K562 (cell line): ENCODE data around the gene LILRA2. TPM values are rescaled to one million over a fixed set of nuclear protein-coding genes. Genes with fewer than 3 reads are reported as not detected.

Experiments used
- ATAC-seq: fragments of 200-7000 bp; cut with Tn5 transposase; 3 replicates; pipeline ENCODE4 v1.9.1; 2020; ENCODE audit warnings: moderate library complexity
- BruUV-seq: library from RNA; stranded (reverse); fragments of 400-500 nt; replicated peaks from 2 replicates; lab custom pipeline; 2021; lab: Mats Ljungman, UMichigan
- CTCF ChIA-PET: fragments of 300-600 bp; formaldehyde crosslinking; extraction: SDS; loops from one replicate; lab custom pipeline; 2021; ENCODE audit warnings: low intra/inter-chr PET ratio; lab: Yijun Ruan, JAX
- POLR2A ChIA-PET: fragments of 300-600, 350-650 bp; sonication (Branson Sonifier 250); formaldehyde crosslinking; extraction: SDS; loops from one replicate; lab custom pipeline; 2021; ENCODE audit warnings: antibody characterized with exemption, inconsistent platforms; lab: Yijun Ruan, JAX
- DNase-seq, 4 experiments: peaks; one replicate each; pipeline versions ENCODE4 v3.0.0 to v3.0.0-alpha.2; 2011 to 2018; ENCODE audit warnings: low spot score in 3 of 4, mixed read lengths in 3 of 4; ENCODE audit errors: extremely low read depth in 1 of 4
- FAIRE-seq: peaks from 2 replicates; lab custom pipeline; 2011; peaks lifted over from hg19 to GRCh38; lab: Jason Lieb, UNC
- H2AFZ ChIP-seq: 2 replicates; pipeline ENCODE4 v1.6.0; 2011; ENCODE audit warnings: low read depth, low read length, control low read depth, inconsistent platforms
- H3K27ac ChIP-seq: fragments of 200-600 bp; 3 replicates; pipeline ENCODE4 v1.8.0; 2011; ENCODE audit warnings: low read depth, mild to moderate bottlenecking, control low read depth, inconsistent platforms, low read length, moderate library complexity, mixed read lengths; ENCODE audit errors: extremely low read depth
- H3K27me3 ChIP-seq, 2 experiments: fragments of 300-600 bp in 1 of 2; 2 replicates in 1 of 2; 3 replicates in 1 of 2; pipeline versions ENCODE4 v1.6.0 to v1.8.0; 2011; ENCODE audit warnings: inconsistent platforms in 2 of 2, low read length in 2 of 2, mild to moderate bottlenecking in 1 of 2, mixed read lengths in 1 of 2, moderate library complexity in 1 of 2; ENCODE audit not compliant: control insufficient read depth in 2 of 2, insufficient read depth in 2 of 2
- H3K36me3 ChIP-seq: fragments of 300-600 bp; 3 replicates; pipeline ENCODE4 v1.8.0; 2011; ENCODE audit warnings: mild to moderate bottlenecking, low read length, inconsistent platforms; ENCODE audit not compliant: control insufficient read depth, insufficient read depth
- H3K4me1 ChIP-seq, 2 experiments: fragments of 200-600 bp in 1 of 2; replicated peaks in 1 of 2; 2 replicates in 1 of 2; 3 replicates in 1 of 2; pipeline versions ENCODE4 v1.5.1 to v1.8.0; 2011; ENCODE audit warnings: inconsistent platforms in 2 of 2, low read length in 2 of 2, mild to moderate bottlenecking in 1 of 2, mixed read lengths in 1 of 2, moderate library complexity in 1 of 2; ENCODE audit not compliant: control insufficient read depth in 2 of 2, insufficient read depth in 2 of 2
- H3K4me2 ChIP-seq: 2 replicates; pipeline ENCODE4 v1.6.1; 2011; ENCODE audit warnings: low read length, control low read depth, inconsistent platforms, mixed read lengths; ENCODE audit not compliant: insufficient read depth
- H3K4me3 ChIP-seq: fragments of 200-600 bp; sonication (generic), shearing (Covaris generic); 2 replicates; pipeline ENCODE4 v1.5.1; 2016; ENCODE audit warnings: control low read depth, inconsistent platforms
- H3K79me2 ChIP-seq: fragments of 200-600 bp; 3 replicates; pipeline ENCODE4 v1.8.0; 2011; ENCODE audit warnings: low read length, inconsistent platforms; ENCODE audit not compliant: control insufficient read depth, insufficient read depth
- H3K9ac ChIP-seq, 2 experiments: 2 replicates each; pipeline versions ENCODE4 v1.6.0 to v1.6.1; 2011; ENCODE audit warnings: low read depth in 2 of 2, low read length in 2 of 2, control low read depth in 1 of 2, inconsistent platforms in 1 of 2, mild to moderate bottlenecking in 1 of 2, mixed read lengths in 1 of 2; ENCODE audit not compliant: insufficient read depth in 1 of 2
- H3K9me1 ChIP-seq: one replicate; pipeline ENCODE4 v1.6.0; 2011; ENCODE audit warnings: inconsistent platforms, mild to moderate bottlenecking, low read length, moderate library complexity; ENCODE audit not compliant: control insufficient read depth, insufficient read depth
- H3K9me3 ChIP-seq: replicated peaks from 2 replicates; pipeline ENCODE4 v1.5.1; 2011; ENCODE audit warnings: low read depth, low read length, inconsistent platforms; ENCODE audit not compliant: control insufficient read depth, insufficient read depth
- H4K20me1 ChIP-seq: replicated peaks from 2 replicates; pipeline ENCODE4 v1.6.1; 2011; ENCODE audit warnings: low read length, inconsistent platforms, mixed read lengths; ENCODE audit not compliant: control insufficient read depth, insufficient read depth
- GTF2E2 ChIP-seq: fragments of 200-800 bp; sonication (Bioruptor generic); IDR thresholded peaks from 2 replicates; pipeline ENCODE4 v1.6.1; 2016; ENCODE audit warnings: missing genetic modification characterization, missing compliant biosample characterization
- HOXB6 ChIP-seq: fragments of 250-450 bp; sonication (Bioruptor Pico); IDR thresholded peaks from 2 replicates; pipeline ENCODE4 v1.5.1; 2022; ENCODE audit warnings: mild to moderate bottlenecking, borderline replicate concordance
- NCOA2 ChIP-seq, 2 experiments: fragments of 450-650 bp; IDR thresholded peaks; 2 replicates each; pipeline ENCODE4 v1.6.1; 2018; ENCODE audit warnings: mild to moderate bottlenecking in 2 of 2, moderate library complexity in 1 of 2; ENCODE audit not compliant: partially characterized antibody in 2 of 2
- PRPF4 ChIP-seq: fragments of 200-400 bp; formaldehyde crosslinking; IDR thresholded peaks from one replicate; pipeline ENCODE4 v1.6.1; 2017; ENCODE audit warnings: low read length, low read depth, mild to moderate bottlenecking; ENCODE audit not compliant: insufficient read depth, poor library complexity, severe bottlenecking
- PTRF ChIP-seq: fragments of 450-650 bp; IDR thresholded peaks from 2 replicates; pipeline ENCODE4 v1.6.1; 2016; ENCODE audit warnings: mild to moderate bottlenecking, missing genetic modification characterization, missing compliant biosample characterization
- RBM39 ChIP-seq: fragments of 200-400 bp; formaldehyde crosslinking; optimal IDR thresholded peaks from 2 replicates; pipeline ENCODE3; 2018; ENCODE audit warnings: low read depth, low read length
- SPI1 ChIP-seq: IDR thresholded peaks from 2 replicates; pipeline ENCODE4 v1.6.1; 2011; ENCODE audit warnings: low read depth, low read length, control low read depth, borderline replicate concordance
- TCF7 ChIP-seq: sonication (generic); IDR thresholded peaks from 2 replicates; pipeline ENCODE4 v1.6.1; 2016; ENCODE audit warnings: antibody characterized with exemption, borderline replicate concordance
- TRIM28 ChIP-seq: fragments of 450-650 bp; IDR thresholded peaks from 2 replicates; pipeline ENCODE4 v1.6.1; 2017
- U2AF2 ChIP-seq: fragments of 200-400 bp; formaldehyde crosslinking; optimal IDR thresholded peaks from 2 replicates; pipeline ENCODE3; 2017; ENCODE audit warnings: low read depth, mild to moderate bottlenecking, low read length
- XRCC4 ChIP-seq: IDR thresholded peaks from one replicate; pipeline ENCODE4 v1.6.1; 2011; ENCODE audit not compliant: insufficient read depth, insufficient read length; ENCODE audit errors: extremely low read depth
- ZFPM2 ChIP-seq: fragments of 250-450 bp; sonication (Bioruptor Pico); IDR thresholded peaks from 2 replicates; pipeline ENCODE4 v1.5.1; 2022; ENCODE audit warnings: mild to moderate bottlenecking
- ZFX ChIP-seq: sonication (generic); formaldehyde crosslinking; IDR thresholded peaks from 2 replicates; pipeline ENCODE4 v1.8.0; 2022; ENCODE audit warnings: mild to moderate bottlenecking, missing genetic modification reagents, moderate library complexity
- ZNF124 ChIP-seq: sonication (generic); formaldehyde crosslinking; IDR thresholded peaks from 2 replicates; pipeline ENCODE4 v1.8.1; 2022; ENCODE audit warnings: missing genetic modification reagents
- ZNF175 ChIP-seq: fragments of 200-800 bp; sonication (Bioruptor generic); IDR thresholded peaks from 2 replicates; pipeline ENCODE4 v1.6.1; 2016; ENCODE audit warnings: low read depth, mild to moderate bottlenecking, missing genetic modification characterization, missing compliant biosample characterization
- ZNF785 ChIP-seq: fragments of 250-450 bp; sonication (Bioruptor Pico); IDR thresholded peaks from 2 replicates; pipeline ENCODE4 v1.4.0; 2020; ENCODE audit warnings: mild to moderate bottlenecking
- WGBS: fragments of 100-300 bp; shearing (Covaris generic); methylation state at CpG from one replicate; pipeline ENCODE4 v1.1.6; 2016; ENCODE audit warnings: low coverage, mixed read lengths; ENCODE audit not compliant: insufficient coverage; ENCODE audit errors: missing lambda C conversion rate; 5-methylcytosine and 5-hydroxymethylcytosine counted together
- in situ Hi-C: fragments of 300-500 bp; cut with MboI; formaldehyde crosslinking; loops from 4 replicates; pipeline ENCODE4 v1.15.0; 2018; ENCODE audit warnings: inconsistent platforms, mixed read lengths
- intact Hi-C: fragments of 100-400 bp; cut with micrococcal nuclease; formaldehyde crosslinking; loops from 2 replicates; pipeline ENCODE4 v1.14.2; 2022
- polyA plus RNA-seq, 8 experiments: library from polyadenylated mRNA; depleted of rRNA in 4 of 8; stranded (reverse) in 5 of 8; unstranded in 3 of 8; fragments of >200 nt; fragmentation: Nextera tagmentation in 2 of 8; fragmentation: Illumina TruSeq in 1 of 8; extraction: Ambion mirVana in 2 of 8; extraction: Trizol in 1 of 8; gene quantifications; 2 replicates each; pipeline versions ENCODE4 v1.2.1 to v1.2.3, GENCODE V29; 2011 to 2014; ENCODE audit warnings: inconsistent platforms in 1 of 8, missing spikeins in 1 of 8
- total RNA-seq, 7 experiments: library from RNA; depleted of rRNA in 6 of 7; stranded (reverse); fragments of >200 nt in 6 of 7; fragmentation: Illumina TruSeq in 2 of 7; extraction: Trizol in 2 of 7; gene quantifications; 2 replicates each; pipeline versions ENCODE4 v1.2.1 to v1.2.3, GENCODE V29; 2011 to 2021; ENCODE audit warnings: low replicate concordance in 1 of 7
- TF ChIP-seq, protein P1 (sequence below): sonication (generic); formaldehyde crosslinking; IDR thresholded peaks from 2 replicates; pipeline ENCODE4 v1.9.0; 2022; ENCODE audit warnings: mild to moderate bottlenecking, missing genetic modification reagents
- TF ChIP-seq, protein P2 (sequence below): fragments of 250-450 bp; sonication (Bioruptor Pico); IDR thresholded peaks from 2 replicates; pipeline ENCODE4 v1.4.0; 2020; ENCODE audit warnings: mild to moderate bottlenecking, moderate library complexity
- TF ChIP-seq, protein P3 (sequence below), 2 experiments: fragments of 250-450 bp in 1 of 2; fragments of 450-650 bp in 1 of 2; sonication (Bioruptor Pico) in 1 of 2; IDR thresholded peaks; 2 replicates each; pipeline versions ENCODE4 v1.6.1 to v1.8.0; 2016 to 2021; ENCODE audit warnings: mild to moderate bottlenecking in 2 of 2, moderate library complexity in 2 of 2, missing compliant biosample characterization in 1 of 2, missing genetic modification characterization in 1 of 2
- TF ChIP-seq, protein P4 (sequence below): sonication (generic); formaldehyde crosslinking; IDR thresholded peaks from 2 replicates; pipeline ENCODE4 v1.8.0; 2023; ENCODE audit warnings: mild to moderate bottlenecking, missing genetic modification reagents

LILRA2 gene
- total and polyA plus RNA-seq, 9 of the 15 experiments (the other 6 are each of a cell fraction or from before 2014, with no cell fraction given), result 0.32 to 2.1 (median 0.96) TPM

- TF ChIP-seq TCF7, result no peak
- TF ChIP-seq ZFX (CRISPR knock-in tag), result no peak
- TF ChIP-seq ZNF785 (CRISPR knock-in tag), result no peak
- no peak for TF ChIP-seq RBM39
- TF ChIP-seq, protein P1, sequence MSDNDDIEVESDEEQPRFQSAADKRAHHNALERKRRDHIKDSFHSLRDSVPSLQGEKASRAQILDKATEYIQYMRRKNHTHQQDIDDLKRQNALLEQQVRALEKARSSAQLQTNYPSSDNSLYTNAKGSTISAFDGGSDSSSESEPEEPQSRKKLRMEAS (CRISPR knock-in tag), result no peak
- TF ChIP-seq GTF2E2, result no peak
- no peak for TF ChIP-seq SPI1
- no peak for TF ChIP-seq U2AF2
- TF ChIP-seq, protein P2, sequence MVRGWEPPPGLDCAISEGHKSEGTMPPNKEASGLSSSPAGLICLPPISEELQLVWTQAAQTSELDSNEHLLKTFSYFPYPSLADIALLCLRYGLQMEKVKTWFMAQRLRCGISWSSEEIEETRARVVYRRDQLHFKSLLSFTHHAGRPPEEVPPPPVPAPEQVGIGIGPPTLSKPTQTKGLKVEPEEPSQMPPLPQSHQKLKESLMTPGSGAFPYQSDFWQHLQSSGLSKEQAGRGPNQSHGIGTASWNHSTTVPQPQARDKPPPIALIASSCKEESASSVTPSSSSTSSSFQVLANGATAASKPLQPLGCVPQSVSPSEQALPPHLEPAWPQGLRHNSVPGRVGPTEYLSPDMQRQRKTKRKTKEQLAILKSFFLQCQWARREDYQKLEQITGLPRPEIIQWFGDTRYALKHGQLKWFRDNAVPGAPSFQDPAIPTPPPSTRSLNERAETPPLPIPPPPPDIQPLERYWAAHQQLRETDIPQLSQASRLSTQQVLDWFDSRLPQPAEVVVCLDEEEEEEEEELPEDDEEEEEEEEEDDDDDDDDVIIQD, result no peak
These were observed 12.8 kb downstream of the LILRA2 start (continued) for GRCh38 chr19:54586397-54586796.

DNA sequence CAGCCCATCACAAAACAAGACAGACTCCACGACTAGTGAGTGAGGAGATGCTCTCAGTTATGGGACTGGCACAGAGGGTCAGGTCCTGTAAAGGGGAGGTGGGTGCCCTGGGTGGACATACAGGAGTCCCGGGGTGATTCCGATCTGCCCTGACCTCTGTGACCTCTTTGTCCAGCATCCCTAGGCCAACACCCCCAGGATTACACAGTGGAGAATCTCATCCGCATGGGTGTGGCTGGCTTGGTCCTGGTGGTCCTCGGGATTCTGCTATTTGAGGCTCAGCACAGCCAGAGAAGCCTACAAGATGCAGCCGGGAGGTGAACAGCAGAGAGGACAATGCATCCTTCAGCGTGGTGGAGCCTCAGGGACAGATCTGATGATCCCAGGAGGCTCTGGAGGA is 13.4 kb downstream of the LILRA2 start:
- Histone ChIP-seq H3K4me3 (no peak overlapping the region), H2AFZ (no peak overlapping the region), H3K4me2 (no peak overlapping the region), H3K9me3 (no peaks in the 10 kb centered on the region), H4K20me1 (no peaks in the 10 kb centered on the region), H3K4me1 (no peaks in the 10 kb centered on the region), H3K27me3 (peaks cover 4 to 38% of the 10 kb centered on the region in 2 experiments), H3K9ac (no peak overlapping the region), H3K79me2 (no peaks in the 10 kb centered on the region), H3K27ac (no peak overlapping the region), H3K9me1 (no peaks in the 10 kb centered on the region), H3K36me3 (no peaks in the 10 kb centered on the region)
- intact Hi-C loops (no loop called here), in situ Hi-C loops (no loop called here)
- no peak for FAIRE-seq
- DNase-seq, result no peak
- ChIA-PET POLR2A (no interaction called here), CTCF (no interaction called here)
- no TSS peak for BruUV-seq
- WGBS, result 0% methylated on average over 7 of the region's 7 CpGs
- no peak for ATAC-seq
- TF ChIP-seq, protein P3, sequence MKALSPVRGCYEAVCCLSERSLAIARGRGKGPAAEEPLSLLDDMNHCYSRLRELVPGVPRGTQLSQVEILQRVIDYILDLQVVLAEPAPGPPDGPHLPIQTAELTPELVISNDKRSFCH (CRISPR knock-in tag; IDR thresholded peaks at IDR 0.05), result no peak
- TF ChIP-seq, protein P3 (tag; IDR thresholded peaks at IDR 0.05), result no peak
- no peak for TF ChIP-seq TRIM28
- TF ChIP-seq ZNF124, result no peak
- TF ChIP-seq ZFPM2 (CRISPR knock-in tag), result no peak
- TF ChIP-seq PRPF4, result no peak
- no peak for TF ChIP-seq XRCC4
- TF ChIP-seq HOXB6, result no peak
- TF ChIP-seq NCOA2 (IDR thresholded peaks at IDR 0.05; ENCODE audit: partially characterized antibody in 2 of 2), result no peak
- TF ChIP-seq, protein P4, sequence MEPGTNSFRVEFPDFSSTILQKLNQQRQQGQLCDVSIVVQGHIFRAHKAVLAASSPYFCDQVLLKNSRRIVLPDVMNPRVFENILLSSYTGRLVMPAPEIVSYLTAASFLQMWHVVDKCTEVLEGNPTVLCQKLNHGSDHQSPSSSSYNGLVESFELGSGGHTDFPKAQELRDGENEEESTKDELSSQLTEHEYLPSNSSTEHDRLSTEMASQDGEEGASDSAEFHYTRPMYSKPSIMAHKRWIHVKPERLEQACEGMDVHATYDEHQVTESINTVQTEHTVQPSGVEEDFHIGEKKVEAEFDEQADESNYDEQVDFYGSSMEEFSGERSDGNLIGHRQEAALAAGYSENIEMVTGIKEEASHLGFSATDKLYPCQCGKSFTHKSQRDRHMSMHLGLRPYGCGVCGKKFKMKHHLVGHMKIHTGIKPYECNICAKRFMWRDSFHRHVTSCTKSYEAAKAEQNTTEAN (CRISPR knock-in tag), result no peak
- TF ChIP-seq PTRF (tag), result no peak
- TF ChIP-seq ZNF175 (CRISPR knock-in tag), result no peak
